Measurements from ENCODE around the gene LRRN3. TPM values are rescaled to one million over a fixed set of nuclear protein-coding genes. Genes with fewer than 3 reads are reported as not detected.
A peak's percentile ranks its signal among the peaks of the same experiment; 100 is the strongest.

LRRN3 gene
- total and polyA plus RNA-seq, 2 experiments from 2014 or later = 0.40 TPM; not detected in 1

DNA sequence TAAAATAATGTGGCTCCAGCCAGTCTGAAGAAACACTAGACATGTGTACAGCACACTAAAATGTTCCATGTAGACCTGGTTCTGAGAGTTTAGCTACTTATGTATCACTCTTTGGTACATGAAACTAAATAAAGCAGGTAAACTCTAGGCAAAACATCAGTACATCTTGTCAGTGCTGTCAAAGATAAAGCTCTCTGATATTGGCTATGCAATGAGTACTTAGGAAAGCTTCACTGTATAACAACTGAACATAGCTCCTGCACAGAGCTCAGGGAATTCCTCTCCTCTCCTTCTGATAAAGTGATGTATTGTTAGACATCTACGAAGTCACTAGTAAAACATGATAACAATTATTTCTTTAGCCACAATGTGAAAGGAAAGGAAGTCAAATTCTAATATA lies 3.5 kb downstream of the LRRN3 start:
- Mint-ChIP-seq H3K4me3 (no peak overlapping the region), H3K27me3 (ENCODE audit: insufficient read depth, low read depth, poor library complexity) (no peaks in the 10 kb centered on the region), H3K27ac (no peak overlapping the region), H3K36me3 (ENCODE audit: low read depth) (no peaks in the 10 kb centered on the region), H3K9me3 (no peaks in the 10 kb centered on the region), H3K4me1 (peaks cover 75% of the 10 kb centered on the region)
- no peak for ATAC-seq
- no peak overlapping the region for H2AFZ ChIP-seq
- peaks cover 67% of the 10 kb centered on the region for H3K4me1 ChIP-seq (ENCODE audit: insufficient read depth)
- no peak for DNase-seq (ENCODE audit: low spot score)
- H3K79me2 ChIP-seq (replicated peaks; ENCODE audit: insufficient read depth) = no peaks in the 10 kb centered on the region
- no peaks in the 10 kb centered on the region for H3K27me3 ChIP-seq (ENCODE audit: insufficient read depth)
- no peak overlapping the region for H3K27ac ChIP-seq (ENCODE audit: low read depth)
- H3F3A ChIP-seq (replicated peaks; ENCODE audit: low read depth) = no peaks in the 10 kb centered on the region
- H3K4me3 ChIP-seq = no peak overlapping the region
- TF ChIP-seq, protein P1, sequence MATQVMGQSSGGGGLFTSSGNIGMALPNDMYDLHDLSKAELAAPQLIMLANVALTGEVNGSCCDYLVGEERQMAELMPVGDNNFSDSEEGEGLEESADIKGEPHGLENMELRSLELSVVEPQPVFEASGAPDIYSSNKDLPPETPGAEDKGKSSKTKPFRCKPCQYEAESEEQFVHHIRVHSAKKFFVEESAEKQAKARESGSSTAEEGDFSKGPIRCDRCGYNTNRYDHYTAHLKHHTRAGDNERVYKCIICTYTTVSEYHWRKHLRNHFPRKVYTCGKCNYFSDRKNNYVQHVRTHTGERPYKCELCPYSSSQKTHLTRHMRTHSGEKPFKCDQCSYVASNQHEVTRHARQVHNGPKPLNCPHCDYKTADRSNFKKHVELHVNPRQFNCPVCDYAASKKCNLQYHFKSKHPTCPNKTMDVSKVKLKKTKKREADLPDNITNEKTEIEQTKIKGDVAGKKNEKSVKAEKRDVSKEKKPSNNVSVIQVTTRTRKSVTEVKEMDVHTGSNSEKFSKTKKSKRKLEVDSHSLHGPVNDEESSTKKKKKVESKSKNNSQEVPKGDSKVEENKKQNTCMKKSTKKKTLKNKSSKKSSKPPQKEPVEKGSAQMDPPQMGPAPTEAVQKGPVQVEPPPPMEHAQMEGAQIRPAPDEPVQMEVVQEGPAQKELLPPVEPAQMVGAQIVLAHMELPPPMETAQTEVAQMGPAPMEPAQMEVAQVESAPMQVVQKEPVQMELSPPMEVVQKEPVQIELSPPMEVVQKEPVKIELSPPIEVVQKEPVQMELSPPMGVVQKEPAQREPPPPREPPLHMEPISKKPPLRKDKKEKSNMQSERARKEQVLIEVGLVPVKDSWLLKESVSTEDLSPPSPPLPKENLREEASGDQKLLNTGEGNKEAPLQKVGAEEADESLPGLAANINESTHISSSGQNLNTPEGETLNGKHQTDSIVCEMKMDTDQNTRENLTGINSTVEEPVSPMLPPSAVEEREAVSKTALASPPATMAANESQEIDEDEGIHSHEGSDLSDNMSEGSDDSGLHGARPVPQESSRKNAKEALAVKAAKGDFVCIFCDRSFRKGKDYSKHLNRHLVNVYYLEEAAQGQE (IDR thresholded peaks at IDR 0.05; ENCODE audit: unreplicated experiment) = no peak
- no peak for TF ChIP-seq EZH2 (IDR thresholded peaks at IDR 0.05; ENCODE audit: low read depth, unreplicated experiment)
- no peak for TF ChIP-seq ZNF331 (CRISPR knock-in tag; IDR thresholded peaks at IDR 0.05; ENCODE audit: low read depth)
- TF ChIP-seq, protein P2, sequence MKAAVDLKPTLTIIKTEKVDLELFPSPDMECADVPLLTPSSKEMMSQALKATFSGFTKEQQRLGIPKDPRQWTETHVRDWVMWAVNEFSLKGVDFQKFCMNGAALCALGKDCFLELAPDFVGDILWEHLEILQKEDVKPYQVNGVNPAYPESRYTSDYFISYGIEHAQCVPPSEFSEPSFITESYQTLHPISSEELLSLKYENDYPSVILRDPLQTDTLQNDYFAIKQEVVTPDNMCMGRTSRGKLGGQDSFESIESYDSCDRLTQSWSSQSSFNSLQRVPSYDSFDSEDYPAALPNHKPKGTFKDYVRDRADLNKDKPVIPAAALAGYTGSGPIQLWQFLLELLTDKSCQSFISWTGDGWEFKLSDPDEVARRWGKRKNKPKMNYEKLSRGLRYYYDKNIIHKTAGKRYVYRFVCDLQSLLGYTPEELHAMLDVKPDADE (IDR thresholded peaks at IDR 0.05) = no peak
- TF ChIP-seq EZH2phosphoT487 (IDR thresholded peaks at IDR 0.05; ENCODE audit: unreplicated experiment) = no peak
- TF ChIP-seq, protein P3, sequence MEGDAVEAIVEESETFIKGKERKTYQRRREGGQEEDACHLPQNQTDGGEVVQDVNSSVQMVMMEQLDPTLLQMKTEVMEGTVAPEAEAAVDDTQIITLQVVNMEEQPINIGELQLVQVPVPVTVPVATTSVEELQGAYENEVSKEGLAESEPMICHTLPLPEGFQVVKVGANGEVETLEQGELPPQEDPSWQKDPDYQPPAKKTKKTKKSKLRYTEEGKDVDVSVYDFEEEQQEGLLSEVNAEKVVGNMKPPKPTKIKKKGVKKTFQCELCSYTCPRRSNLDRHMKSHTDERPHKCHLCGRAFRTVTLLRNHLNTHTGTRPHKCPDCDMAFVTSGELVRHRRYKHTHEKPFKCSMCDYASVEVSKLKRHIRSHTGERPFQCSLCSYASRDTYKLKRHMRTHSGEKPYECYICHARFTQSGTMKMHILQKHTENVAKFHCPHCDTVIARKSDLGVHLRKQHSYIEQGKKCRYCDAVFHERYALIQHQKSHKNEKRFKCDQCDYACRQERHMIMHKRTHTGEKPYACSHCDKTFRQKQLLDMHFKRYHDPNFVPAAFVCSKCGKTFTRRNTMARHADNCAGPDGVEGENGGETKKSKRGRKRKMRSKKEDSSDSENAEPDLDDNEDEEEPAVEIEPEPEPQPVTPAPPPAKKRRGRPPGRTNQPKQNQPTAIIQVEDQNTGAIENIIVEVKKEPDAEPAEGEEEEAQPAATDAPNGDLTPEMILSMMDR (conservative IDR thresholded peaks at IDR 0.05; ENCODE audit: low read depth in 2 of 2) = no peak
- TF ChIP-seq POLR2AphosphoS5 (IDR thresholded peaks at IDR 0.05; ENCODE audit: low read depth) = no peak
- TF ChIP-seq STAT1 (IDR thresholded peaks at IDR 0.05; ENCODE audit: unreplicated experiment) = no peak
- no peak for TF ChIP-seq CREB1 (CRISPR knock-in tag; IDR thresholded peaks at IDR 0.05; ENCODE audit: low read depth)
- no peaks in the 10 kb centered on the region for H4K20me1 ChIP-seq (replicated peaks; ENCODE audit: insufficient read depth)
- H3K9me2 ChIP-seq (ENCODE audit: insufficient read depth) = no peaks in the 10 kb centered on the region
- H3K4me2 ChIP-seq = no peak overlapping the region
- H3K36me3 ChIP-seq (ENCODE audit: insufficient read depth) = no peaks in the 10 kb centered on the region

DNA sequence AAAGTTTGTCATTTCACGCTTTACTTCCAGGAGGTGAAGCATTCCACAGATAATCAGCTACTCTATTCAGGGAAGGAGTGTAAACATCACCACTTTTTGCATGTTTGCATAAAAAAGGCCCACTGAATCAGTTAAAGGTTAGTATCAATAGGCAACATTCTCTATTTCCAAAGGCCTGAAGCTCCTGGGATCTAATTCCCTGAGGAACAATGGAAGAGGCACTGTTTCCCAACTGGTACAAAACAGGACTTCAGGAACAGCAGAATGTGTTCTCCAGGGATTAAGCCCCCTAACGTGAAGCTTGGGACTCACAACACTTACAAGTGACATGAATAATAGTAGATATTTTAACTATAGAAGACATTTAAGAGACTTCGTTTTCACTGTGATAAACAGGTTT lies 6.1 kb downstream of the LRRN3 start:
- H3K4me3 Mint-ChIP-seq = peak overlapping the region; percentile 37; the same call in 2 of the 3 replicates
- no peaks in the 10 kb centered on the region for H3K36me3 ChIP-seq (ENCODE audit: insufficient read depth)
- peak overlapping the region; percentile 3; the same call in 1 of the 2 replicates for H3K4me2 ChIP-seq
- H3K9me2 ChIP-seq (ENCODE audit: insufficient read depth) = no peaks in the 10 kb centered on the region
- H3K27me3 Mint-ChIP-seq (ENCODE audit: insufficient read depth, low read depth, poor library complexity) = no peaks in the 10 kb centered on the region
- no peaks in the 10 kb centered on the region for H3F3A ChIP-seq (replicated peaks; ENCODE audit: low read depth)
- no peaks in the 10 kb centered on the region for H4K20me1 ChIP-seq (replicated peaks; ENCODE audit: insufficient read depth)
- H3K4me3 ChIP-seq = no peak overlapping the region
- H3K36me3 Mint-ChIP-seq (ENCODE audit: low read depth) = no peaks in the 10 kb centered on the region
- peak overlapping the region; percentile 72; the same call in 1 of the 2 replicates for H3K27ac Mint-ChIP-seq
- H3K27ac ChIP-seq (ENCODE audit: low read depth) = peak overlapping the region; percentile 50
- peak; percentile 90 for DNase-seq (ENCODE audit: low spot score)
- H3K9me3 Mint-ChIP-seq = no peaks in the 10 kb centered on the region
- H3K4me1 Mint-ChIP-seq = peaks cover 58% of the 10 kb centered on the region
- no peaks in the 10 kb centered on the region for H3K27me3 ChIP-seq (ENCODE audit: insufficient read depth)
- no peaks in the 10 kb centered on the region for H3K79me2 ChIP-seq (replicated peaks; ENCODE audit: insufficient read depth)
- ATAC-seq = peak; percentile 96
- no peak overlapping the region for H2AFZ ChIP-seq
- H3K4me1 ChIP-seq (ENCODE audit: insufficient read depth) = peaks cover 54% of the 10 kb centered on the region
- TF ChIP-seq STAT1 (IDR thresholded peaks at IDR 0.05; ENCODE audit: unreplicated experiment) (no peak), POLR2AphosphoS5 (IDR thresholded peaks at IDR 0.05; ENCODE audit: low read depth) (peak; percentile 37), ZNF114 (CRISPR knock-in tag; IDR thresholded peaks at IDR 0.05) (no peak), CREB1 (CRISPR knock-in tag; IDR thresholded peaks at IDR 0.05; ENCODE audit: low read depth) (peak; percentile 55; the same call in 1 of the 2 replicates), JUNB (IDR thresholded peaks at IDR 0.05; ENCODE audit: unreplicated experiment) (no peak)
- TF ChIP-seq, protein P2 (IDR thresholded peaks at IDR 0.05) = peak; percentile 21; the same call in 1 of the 2 replicates
- TF ChIP-seq, protein P1 (IDR thresholded peaks at IDR 0.05; ENCODE audit: unreplicated experiment) = no peak

Data from GM23338 (cell line).